HepG2 (cell line): ENCODE measurements around the gene STK39. TPM values are rescaled to one million over a fixed set of nuclear protein-coding genes. Genes with fewer than 3 reads are reported as not detected.

ENCODE experiments used
- BCL6 ChIP-seq: IDR thresholded peaks from 2 replicates; pipeline ENCODE4 v1.6.1; 2016; ENCODE audit warnings: missing genetic modification reagents, missing compliant biosample characterization
- CBX5 ChIP-seq: sonication (generic); formaldehyde crosslinking; IDR thresholded peaks from 2 replicates; pipeline ENCODE4 v1.4.0; 2020; ENCODE audit warnings: missing genetic modification reagents, borderline replicate concordance
- CENPT ChIP-seq: sonication (generic); formaldehyde crosslinking; IDR thresholded peaks from 2 replicates; pipeline ENCODE4 v1.8.0; 2022; ENCODE audit warnings: low read depth, mild to moderate bottlenecking, moderate library complexity, missing genetic modification reagents
- CSRNP2 ChIP-seq: sonication (generic); formaldehyde crosslinking; conservative IDR thresholded peaks from 2 replicates; pipeline ENCODE4 v1.8.0; 2022; ENCODE audit warnings: low read depth, missing genetic modification reagents
- DMTF1 ChIP-seq: sonication (generic); formaldehyde crosslinking; IDR thresholded peaks from 2 replicates; pipeline ENCODE4 v1.4.0; 2020; ENCODE audit warnings: mild to moderate bottlenecking, missing genetic modification reagents
- IKZF5 ChIP-seq: IDR thresholded peaks from 2 replicates; pipeline ENCODE4 v1.6.1; 2018; ENCODE audit warnings: missing genetic modification reagents, mild to moderate bottlenecking, missing compliant biosample characterization
- KIAA2018 ChIP-seq: sonication (generic); formaldehyde crosslinking; IDR thresholded peaks from 2 replicates; pipeline ENCODE4 v1.5.0; 2020; ENCODE audit warnings: mild to moderate bottlenecking, missing genetic modification reagents, borderline replicate concordance
- MAF1 ChIP-seq: sonication (generic); formaldehyde crosslinking; IDR thresholded peaks from 2 replicates; pipeline ENCODE4 v1.5.0; 2020; ENCODE audit warnings: missing genetic modification reagents, borderline replicate concordance
- MAX ChIP-seq: IDR thresholded peaks from 2 replicates; pipeline ENCODE4 v1.6.1; 2012; ENCODE audit warnings: inconsistent platforms
- YEATS4 ChIP-seq: sonication (generic); formaldehyde crosslinking; IDR thresholded peaks from 2 replicates; pipeline ENCODE4 v1.4.0; 2020; ENCODE audit warnings: missing genetic modification reagents, borderline replicate concordance
- ZNF280B ChIP-seq: sonication (generic); formaldehyde crosslinking; IDR thresholded peaks from 2 replicates; pipeline ENCODE4 v1.5.0; 2020; ENCODE audit warnings: missing genetic modification reagents, mild to moderate bottlenecking, borderline replicate concordance
- ZNF292 ChIP-seq: sonication (generic); formaldehyde crosslinking; IDR thresholded peaks from 2 replicates; pipeline ENCODE4 v1.8.1; 2022; ENCODE audit warnings: mild to moderate bottlenecking, low read depth, missing genetic modification reagents, borderline replicate concordance
- polyA plus RNA-seq, 8 experiments: library from polyadenylated mRNA; depleted of rRNA in 3 of 8; stranded (reverse) in 7 of 8; unstranded in 1 of 8; fragments of >200 nt; fragmentation: Illumina TruSeq in 4 of 8; extraction: Trizol in 4 of 8; gene quantifications; 2 replicates each; pipeline versions ENCODE4 v1.2.1 to v1.2.3, GENCODE V29; 2011 to 2016; ENCODE audit warnings: low read depth in 4 of 8, missing spikeins in 1 of 8, mixed read lengths in 1 of 8; ENCODE audit not compliant: insufficient read depth in 1 of 8
- total RNA-seq, 5 experiments: library from RNA; depleted of rRNA; stranded (reverse); fragments of >200 nt; fragmentation: Illumina TruSeq; extraction: Trizol; gene quantifications; 2 replicates each; pipeline ENCODE4 v1.2.3, GENCODE V29; 2016; ENCODE audit warnings: low read depth in 1 of 5

STK39 gene
- total and polyA plus RNA-seq, 2 of the 13 experiments (the other 11 are each of a cell fraction or from before 2014, with no cell fraction given): 27.3 to 38.4 TPM

- TF ChIP-seq KIAA2018 (CRISPR knock-in tag): no peak
- TF ChIP-seq ZNF280B: no peak
- TF ChIP-seq CSRNP2 (CRISPR knock-in tag): no peak
- TF ChIP-seq IKZF5 (CRISPR knock-in tag): no peak
- no peak for TF ChIP-seq CBX5 (CRISPR knock-in tag)
- TF ChIP-seq DMTF1 (CRISPR knock-in tag): no peak
- TF ChIP-seq YEATS4 (CRISPR knock-in tag): no peak
- TF ChIP-seq BCL6 (CRISPR knock-in tag): no peak
- no peak for TF ChIP-seq MAX
- no peak for TF ChIP-seq CENPT
- TF ChIP-seq ZNF292 (CRISPR knock-in tag): no peak
- TF ChIP-seq MAF1 (CRISPR knock-in tag): no peak
These were observed 191.1 kb downstream of the STK39 start (continued) for GRCh38 chr2:168056242-168056787.
